ENCODE measurements around the gene AP1G1. TPM values are rescaled to one million over a fixed set of nuclear protein-coding genes. Genes with fewer than 3 reads are reported as not detected.

AP1G1 gene
- total RNA-seq, 1 experiment from 2014 or later = 79.2 TPM

GRCh38 chr16:71723537-71724319 lies 84.9 kb downstream of the AP1G1 start:
- no peak overlapping the region for H2BK120ac ChIP-seq (ENCODE audit: low read depth, low read length, poor library complexity, severe bottlenecking)
- H2BK15ac ChIP-seq (ENCODE audit: low read depth, low read length) = no peak overlapping the region
- H3K23ac ChIP-seq (ENCODE audit: insufficient read length, low read depth, low read length) = no peak overlapping the region
- peaks cover 20% of the 10 kb centered on the region for H3K27me3 Mint-ChIP-seq (ENCODE audit: low read depth)
- no peak overlapping the region for H3T11ph ChIP-seq (ENCODE audit: low read length)
- H4K8ac ChIP-seq (replicated peaks; ENCODE audit: insufficient read length, low read depth, low read length) = no peak overlapping the region
- H2BK20ac ChIP-seq (ENCODE audit: low read depth, low read length, poor library complexity, severe bottlenecking) = no peak overlapping the region
- no peaks in the 10 kb centered on the region for H3K9me3 ChIP-seq (ENCODE audit: control insufficient read depth, low read depth, low read length)
- peak overlapping the region; percentile 72 for H3K9ac ChIP-seq (ENCODE audit: extremely low read depth, insufficient read length, low read length)
- H3K23me2 ChIP-seq (ENCODE audit: insufficient read length, low read depth, low read length, poor library complexity, severe bottlenecking) = peaks cover 3% of the 10 kb centered on the region
- no peaks in the 10 kb centered on the region; the same call in 1 of the 2 replicates for H3K4me1 ChIP-seq (ENCODE audit: insufficient read depth, low read length)
- H3K18ac ChIP-seq (ENCODE audit: insufficient read length, low read depth, low read length) = no peak overlapping the region
- H4K91ac ChIP-seq (ENCODE audit: insufficient read length, low read depth, low read length) = no peak overlapping the region
- no peak overlapping the region for H3K27ac ChIP-seq (ENCODE audit: insufficient read length, low read depth, low read length)
- H3K4me3 Mint-ChIP-seq = peak overlapping the region; percentile 88 to 94
- H4K20me1 ChIP-seq (ENCODE audit: control insufficient read depth, insufficient read depth, insufficient read length) = no peaks in the 10 kb centered on the region
- H4K5ac ChIP-seq (ENCODE audit: insufficient read length, low read depth, low read length) = no peak overlapping the region
- no peak overlapping the region for H3K4ac ChIP-seq (ENCODE audit: low read depth, low read length)
- DNase-seq = peak; percentile 79
- no peaks in the 10 kb centered on the region for H3K27me3 ChIP-seq (ENCODE audit: insufficient read depth, low read length)
- peaks cover 3% of the 10 kb centered on the region for H3K79me1 ChIP-seq (ENCODE audit: insufficient read depth, low read depth, low read length, poor library complexity, severe bottlenecking)
- H3K9me3 Mint-ChIP-seq = no peaks in the 10 kb centered on the region; a peak in 1 of 5 replicates
- H3K56ac ChIP-seq (ENCODE audit: insufficient read length, low read depth, low read length) = no peak overlapping the region
- no CpG with 5 or more reads among the region's 104 CpGs for WGBS (ENCODE audit: extremely low coverage, insufficient read length, low lambda C conversion rate)
- H3K14ac ChIP-seq (ENCODE audit: insufficient read depth, low read length) = peak overlapping the region; percentile 77
- peak overlapping the region in 1 of 3 experiments; percentile 73; a peak in 1 of 7 replicates for H3K27ac Mint-ChIP-seq
- H2AFZ ChIP-seq (ENCODE audit: low read length) = no peak overlapping the region
- 0 out of 3 replicates have a peak, but pooled peaks have one; percentile 17 for TF ChIP-seq CTCF (conservative IDR thresholded peaks at IDR 0.05)
- H3K4me1 Mint-ChIP-seq = peaks cover 20 to 26% of the 10 kb centered on the region in 2 experiments
- no peak overlapping the region for H2AK5ac ChIP-seq (ENCODE audit: insufficient read length, low read length)
- peaks cover 0 to 12% (median 0%) of the 10 kb centered on the region in 3 experiments; a peak in 6 of 7 replicates for H3K36me3 Mint-ChIP-seq (ENCODE audit: insufficient read depth in 1 of 3, low read depth in 3 of 3)
- peaks cover 3% of the 10 kb centered on the region; the same call in 1 of the 2 replicates for H3K79me2 ChIP-seq (ENCODE audit: insufficient read depth, low read length)
- no peak overlapping the region for H2BK5ac ChIP-seq (ENCODE audit: insufficient read length, low read length)
- H3K4me2 ChIP-seq (ENCODE audit: insufficient read depth, insufficient read length, low read length) = peak overlapping the region; percentile 85
- no peak overlapping the region for H2BK12ac ChIP-seq (ENCODE audit: insufficient read length, low read depth, low read length)

All from H9 (cell line).